H9 (cell line): ENCODE results near the gene MED13L. TPM values are rescaled to one million over a fixed set of nuclear protein-coding genes. Genes with fewer than 3 reads are reported as not detected.

Source experiments
- DNase-seq: peaks from one replicate; pipeline ENCODE4 v3.0.0-alpha.2; 2017
- H2AFZ ChIP-seq: one replicate; pipeline ENCODE4 v1.6.1; 2013; ENCODE audit warnings: mild to moderate bottlenecking, low read length, control low read depth, moderate library complexity
- H2AK5ac ChIP-seq: 2 replicates; pipeline ENCODE4 v1.6.1; 2013; ENCODE audit warnings: low read length, control low read depth, mixed read lengths; ENCODE audit not compliant: insufficient read length
- H2BK120ac ChIP-seq: one replicate; pipeline ENCODE4 v1.6.1; 2013; ENCODE audit warnings: low read depth, mild to moderate bottlenecking, low read length, control low read depth, inconsistent platforms; ENCODE audit not compliant: poor library complexity, severe bottlenecking
- H2BK12ac ChIP-seq: 2 replicates; pipeline ENCODE4 v1.6.1; 2013; ENCODE audit warnings: low read length, control low read depth, mixed read lengths, low read depth; ENCODE audit not compliant: insufficient read length
- H2BK15ac ChIP-seq: 2 replicates; pipeline ENCODE4 v1.6.1; 2013; ENCODE audit warnings: low read depth, low read length, control low read depth
- H2BK20ac ChIP-seq: one replicate; pipeline ENCODE4 v1.6.1; 2013; ENCODE audit warnings: low read depth, mild to moderate bottlenecking, low read length, control low read depth, inconsistent platforms; ENCODE audit not compliant: poor library complexity, severe bottlenecking
- H2BK5ac ChIP-seq: 2 replicates; pipeline ENCODE4 v1.6.1; 2013; ENCODE audit warnings: low read length, control low read depth, mixed read lengths; ENCODE audit not compliant: insufficient read length
- H3K14ac ChIP-seq: 2 replicates; pipeline ENCODE4 v1.6.1; 2013; ENCODE audit warnings: low read length, control low read depth; ENCODE audit not compliant: insufficient read depth
- H3K18ac ChIP-seq: 2 replicates; pipeline ENCODE4 v1.6.1; 2013; ENCODE audit warnings: low read depth, mild to moderate bottlenecking, mixed read lengths, low read length, control low read depth; ENCODE audit not compliant: insufficient read length
- H3K23ac ChIP-seq: 2 replicates; pipeline ENCODE4 v1.6.1; 2013; ENCODE audit warnings: low read length, control low read depth, mixed read lengths, low read depth; ENCODE audit not compliant: insufficient read length
- H3K23me2 ChIP-seq: 2 replicates; pipeline ENCODE4 v1.6.1; 2013; ENCODE audit warnings: low read depth, mild to moderate bottlenecking, mixed read lengths, low read length, control low read depth; ENCODE audit not compliant: insufficient read length, poor library complexity, severe bottlenecking
- H3K27ac ChIP-seq: 2 replicates; pipeline ENCODE4 v1.5.1; 2013; ENCODE audit warnings: low read length, control low read depth, mixed read lengths, low read depth; ENCODE audit not compliant: insufficient read length
- H3K27me3 ChIP-seq: 2 replicates; pipeline ENCODE4 v1.6.1; 2013; ENCODE audit warnings: low read length, control low read depth, inconsistent platforms; ENCODE audit not compliant: insufficient read depth
- H3K4ac ChIP-seq: 2 replicates; pipeline ENCODE4 v1.6.1; 2013; ENCODE audit warnings: low read depth, mild to moderate bottlenecking, control low read depth, inconsistent platforms, low read length, moderate library complexity
- H3K4me1 ChIP-seq: 2 replicates; pipeline ENCODE4 v1.6.1; 2013; ENCODE audit warnings: low read length, control low read depth, inconsistent platforms; ENCODE audit not compliant: insufficient read depth
- H3K4me2 ChIP-seq: 2 replicates; pipeline ENCODE4 v1.6.1; 2013; ENCODE audit warnings: low read length, control low read depth, mixed read lengths; ENCODE audit not compliant: insufficient read length, insufficient read depth
- H3K56ac ChIP-seq: 2 replicates; pipeline ENCODE4 v1.6.1; 2013; ENCODE audit warnings: low read depth, mild to moderate bottlenecking, mixed read lengths, low read length, control low read depth; ENCODE audit not compliant: insufficient read length
- H3K79me1 ChIP-seq: 2 replicates; pipeline ENCODE4 v1.6.1; 2013; ENCODE audit warnings: low read depth, mild to moderate bottlenecking, moderate library complexity, low read length, control low read depth, inconsistent platforms; ENCODE audit not compliant: insufficient read depth, poor library complexity, severe bottlenecking
- H3K79me2 ChIP-seq: 2 replicates; pipeline ENCODE4 v1.6.1; 2013; ENCODE audit warnings: low read length, control low read depth, inconsistent platforms; ENCODE audit not compliant: insufficient read depth
- H3K9ac ChIP-seq: 2 replicates; pipeline ENCODE4 v1.6.1; 2013; ENCODE audit warnings: low read length, control low read depth, mixed read lengths; ENCODE audit not compliant: insufficient read length; ENCODE audit errors: extremely low read depth
- H3K9me3 ChIP-seq: one replicate; pipeline ENCODE4 v1.6.1; 2013; ENCODE audit warnings: low read depth, low read length, inconsistent platforms; ENCODE audit not compliant: control insufficient read depth
- H3T11ph ChIP-seq: one replicate; pipeline ENCODE4 v1.6.1; 2013; ENCODE audit warnings: mild to moderate bottlenecking, low read length, control low read depth, inconsistent platforms
- H4K20me1 ChIP-seq: one replicate; pipeline ENCODE4 v1.6.1; 2013; ENCODE audit not compliant: control insufficient read depth, insufficient read length, insufficient read depth
- H4K5ac ChIP-seq: 2 replicates; pipeline ENCODE4 v1.6.1; 2013; ENCODE audit warnings: low read depth, mild to moderate bottlenecking, mixed read lengths, low read length, control low read depth; ENCODE audit not compliant: insufficient read length
- H4K8ac ChIP-seq: replicated peaks from 2 replicates; pipeline ENCODE4 v1.6.1; 2013; ENCODE audit warnings: low read length, control low read depth, mixed read lengths, low read depth; ENCODE audit not compliant: insufficient read length
- H4K91ac ChIP-seq: 2 replicates; pipeline ENCODE4 v1.6.1; 2013; ENCODE audit warnings: low read depth, mild to moderate bottlenecking, moderate library complexity, mixed read lengths, low read length, control low read depth; ENCODE audit not compliant: insufficient read length
- H3K27ac Mint-ChIP-seq, 3 experiments: 2 replicates in 2 of 3; 3 replicates in 1 of 3; pipeline ENCODE4 v1.8.0; 2020 to 2021; ENCODE audit warnings: mixed read lengths in 3 of 3, mild to moderate bottlenecking in 1 of 3, moderate library complexity in 1 of 3
- H3K27me3 Mint-ChIP-seq: 2 replicates; pipeline ENCODE4 v1.8.0; 2021; ENCODE audit warnings: low read depth, mild to moderate bottlenecking, moderate library complexity, mixed read lengths
- H3K36me3 Mint-ChIP-seq, 3 experiments: 2 replicates in 2 of 3; 3 replicates in 1 of 3; pipeline ENCODE4 v1.8.0; 2020 to 2021; ENCODE audit warnings: low read depth in 3 of 3, mixed read lengths in 3 of 3; ENCODE audit not compliant: insufficient read depth in 1 of 3
- H3K4me1 Mint-ChIP-seq, 2 experiments: 2 replicates each; pipeline ENCODE4 v1.8.0; 2020; ENCODE audit warnings: mixed read lengths in 2 of 2
- H3K4me3 Mint-ChIP-seq, 2 experiments: 2 replicates in 1 of 2; 3 replicates in 1 of 2; pipeline ENCODE4 v1.8.0; 2020 to 2021; ENCODE audit warnings: mild to moderate bottlenecking in 2 of 2, mixed read lengths in 2 of 2, moderate library complexity in 1 of 2
- H3K9me3 Mint-ChIP-seq, 2 experiments: 2 replicates in 1 of 2; 3 replicates in 1 of 2; pipeline ENCODE4 v1.8.0; 2020; ENCODE audit warnings: mild to moderate bottlenecking in 2 of 2, mixed read lengths in 2 of 2, moderate library complexity in 1 of 2
- CTCF ChIP-seq: fragments of 200-600 bp; sonication (generic); conservative IDR thresholded peaks from 3 replicates; pipeline ENCODE4 v1.8.0; 2021; ENCODE audit warnings: antibody characterized with exemption, mild to moderate bottlenecking
- WGBS: extraction: QIAGEN DNeasy Blood & Tissue Kit; methylation state at CpG from one replicate; pipeline ENCODE4 v1.1.7; 2013; ENCODE audit warnings: missing lambda C conversion rate, low lambda C conversion rate, mixed read lengths; ENCODE audit not compliant: insufficient read length; ENCODE audit errors: extremely low coverage; 5-methylcytosine and 5-hydroxymethylcytosine counted together
- total RNA-seq: library from RNA; stranded (reverse); gene quantifications from 2 replicates; pipeline ENCODE4 v1.2.1, GENCODE V29; 2021

MED13L gene
- total RNA-seq, 1 experiment from 2014 or later: 52.4 TPM

- Histone ChIP-seq H4K8ac (no peak overlapping the region), H3K79me1 (no peaks in the 10 kb centered on the region), H2BK120ac (no peak overlapping the region), H3K9me3 (no peaks in the 10 kb centered on the region), H2BK20ac (no peak overlapping the region), H2BK15ac (no peak overlapping the region), H2BK5ac (no peak overlapping the region), H4K20me1 (no peaks in the 10 kb centered on the region), H3K27me3 (no peaks in the 10 kb centered on the region), H3K4ac (no peak overlapping the region), H3K4me2 (no peak overlapping the region), H3K27ac (no peak overlapping the region), H2AFZ (no peak overlapping the region), H3K56ac (no peak overlapping the region), H3K23ac (no peak overlapping the region), H4K5ac (no peak overlapping the region), H3K79me2 (no peaks in the 10 kb centered on the region), H3K14ac (no peak overlapping the region), H3K23me2 (no peaks in the 10 kb centered on the region), H3K9ac (no peak overlapping the region), H3T11ph (no peak overlapping the region), H2AK5ac (no peak overlapping the region), H4K91ac (no peak overlapping the region), H2BK12ac (no peak overlapping the region), H3K4me1 (no peaks in the 10 kb centered on the region), H3K18ac (no peak overlapping the region)
- WGBS: no CpG with 5 or more reads among the region's 1 CpG
- Mint-ChIP-seq H3K4me1 (peaks cover 0 to 2% of the 10 kb centered on the region in 2 experiments; a peak in 2 of 4 replicates), H3K36me3 (peaks cover 0 to 2% (median 0%) of the 10 kb centered on the region in 3 experiments; a peak in 1 of 7 replicates), H3K27me3 (no peaks in the 10 kb centered on the region), H3K4me3 (no peak overlapping the region), H3K27ac (no peak overlapping the region), H3K9me3 (no peaks in the 10 kb centered on the region)
- TF ChIP-seq CTCF: no peak
- DNase-seq: no peak
Observed at GRCh38 chr12:116093915-116094314, 183.6 kb downstream of the MED13L start.
